ENCODE data around the gene HSPA1L.

- TF ChIP-seq CTCF (IDR thresholded peaks at IDR 0.05) (no peak), POLR2A (IDR thresholded peaks at IDR 0.05) (no peak)
Observed at GRCh38 chr6:31850765-31851484, 35.8 kb upstream of the HSPA1L start.
